CD4-positive, alpha-beta T cell treated with Interleukin-1 beta for 1 hour (primary cell): ENCODE data around the gene PID1.

Source experiments
- DNase-seq, 2 donors: peaks; one replicate each; pipeline ENCODE4 v3.0.0-alpha.2; 2020 to 2022

Gene PID1

GRCh38 chr2:229257985-229258384 is 13.1 kb downstream of the PID1 start:
- no peak for DNase-seq

GRCh38 chr2:229256376-229256775 is 14.7 kb downstream of the PID1 start:
- no peak for DNase-seq

- no peak for DNase-seq
Measured at GRCh38 chr2:229254206-229254605, 16.9 kb downstream of the PID1 start.

GRCh38 chr2:229252996-229253395 is 18.1 kb downstream of the PID1 start:
- DNase-seq, result no peak

GRCh38 chr2:229252280-229252679 is 18.8 kb downstream of the PID1 start:
- DNase-seq, result no peak

- no peak for DNase-seq
Measured at GRCh38 chr2:229249536-229249935, 21.6 kb downstream of the PID1 start.

- no peak for DNase-seq
Measured at GRCh38 chr2:229246334-229246733, 24.8 kb downstream of the PID1 start.

- DNase-seq, result no peak
Measured at GRCh38 chr2:229244975-229245374, 26.1 kb downstream of the PID1 start.

- DNase-seq, result no peak
Measured at GRCh38 chr2:229243890-229244560, 27.1 kb downstream of the PID1 start.

GRCh38 chr2:229240984-229241491 is 30.0 kb downstream of the PID1 start:
- DNase-seq, result no peak

- no peak for DNase-seq
Measured at GRCh38 chr2:229239021-229239420, 32.1 kb downstream of the PID1 start.

GRCh38 chr2:229237270-229237669 is 33.8 kb downstream of the PID1 start:
- DNase-seq, result no peak

GRCh38 chr2:229235131-229235914 is 35.8 kb downstream of the PID1 start:
- DNase-seq, result no peak

- DNase-seq, result no peak
Measured at GRCh38 chr2:229231885-229232284, 39.2 kb downstream of the PID1 start.

GRCh38 chr2:229231328-229231868 is 39.7 kb downstream of the PID1 start:
- no peak for DNase-seq

- no peak for DNase-seq
Measured at GRCh38 chr2:229230911-229231310, 40.2 kb downstream of the PID1 start.

GRCh38 chr2:229230256-229230655 is 40.8 kb downstream of the PID1 start:
- no peak for DNase-seq

GRCh38 chr2:229226382-229226781 is 44.7 kb downstream of the PID1 start:
- DNase-seq, result no peak

GRCh38 chr2:229223107-229223506 is 48.0 kb downstream of the PID1 start:
- DNase-seq, result no peak

GRCh38 chr2:229221641-229222040 is 49.4 kb downstream of the PID1 start:
- DNase-seq, result no peak

GRCh38 chr2:229220254-229220653 is 50.8 kb downstream of the PID1 start:
- no peak for DNase-seq

- DNase-seq, result no peak
Measured at GRCh38 chr2:229218329-229218921, 52.7 kb downstream of the PID1 start.

GRCh38 chr2:229212241-229212640 is 58.8 kb downstream of the PID1 start:
- DNase-seq, result no peak

- no peak for DNase-seq
Measured at GRCh38 chr2:229210641-229211040, 60.4 kb downstream of the PID1 start.
